HepG2 (cell line): ENCODE measurements around the gene PDE9A. TPM values are rescaled to one million over a fixed set of nuclear protein-coding genes. Genes with fewer than 3 reads are reported as not detected.

Source experiments
- ASH2L ChIP-seq: fragments of 300-600, 200-600 bp; sonication (generic); IDR thresholded peaks from 2 replicates; pipeline ENCODE4 v1.7.0; 2017; ENCODE audit warnings: low read depth, mild to moderate bottlenecking, moderate library complexity, mixed read lengths, low read length; ENCODE audit not compliant: insufficient read length
- ATF2 ChIP-seq: sonication (generic); formaldehyde crosslinking; IDR thresholded peaks from 2 replicates; pipeline ENCODE4 v1.4.0; 2020; ENCODE audit warnings: missing genetic modification reagents
- CBX2 ChIP-seq, 2 experiments: fragments of 200-600 bp in 1 of 2; sonication (generic); formaldehyde crosslinking in 1 of 2; IDR thresholded peaks; 2 replicates each; pipeline versions ENCODE4 v1.7.0 to v1.8.1; 2018 to 2022; ENCODE audit warnings: low read depth in 2 of 2, low read length in 1 of 2, mild to moderate bottlenecking in 1 of 2, missing genetic modification reagents in 1 of 2
- CENPBD1 ChIP-seq: sonication (generic); formaldehyde crosslinking; IDR thresholded peaks from 2 replicates; pipeline ENCODE4 v1.8.0; 2022; ENCODE audit warnings: missing genetic modification reagents, low read depth, mild to moderate bottlenecking, borderline replicate concordance
- DMAP1 ChIP-seq: IDR thresholded peaks from 2 replicates; pipeline ENCODE4 v1.6.1; 2016
- GPBP1L1 ChIP-seq: sonication (generic); formaldehyde crosslinking; IDR thresholded peaks from 2 replicates; pipeline ENCODE4 v1.5.0; 2020; ENCODE audit warnings: mild to moderate bottlenecking, missing genetic modification reagents
- MED1 ChIP-seq: sonication (generic); formaldehyde crosslinking; IDR thresholded peaks from 2 replicates; pipeline ENCODE4 v1.4.0; 2020; ENCODE audit warnings: missing genetic modification reagents
- MLLT10 ChIP-seq: sonication (generic); formaldehyde crosslinking; IDR thresholded peaks from 2 replicates; pipeline ENCODE4 v1.4.0; 2020; ENCODE audit warnings: missing genetic modification reagents
- NCOA1 ChIP-seq: sonication (generic); formaldehyde crosslinking; IDR thresholded peaks from 2 replicates; pipeline ENCODE4 v1.9.0; 2021; ENCODE audit warnings: missing genetic modification reagents
- NONO ChIP-seq, 2 experiments: fragments of 450-650 bp in 1 of 2; sonication (generic) in 1 of 2; formaldehyde crosslinking in 1 of 2; IDR thresholded peaks in 1 of 2; conservative IDR thresholded peaks in 1 of 2; 2 replicates each; pipeline versions ENCODE4 v1.6.1 to v1.8.0; 2017 to 2022; ENCODE audit warnings: mild to moderate bottlenecking in 1 of 2, missing genetic modification reagents in 1 of 2, moderate library complexity in 1 of 2
- PRDM15 ChIP-seq: sonication (generic); formaldehyde crosslinking; IDR thresholded peaks from 2 replicates; pipeline ENCODE4 v1.4.0; 2020; ENCODE audit warnings: missing genetic modification reagents
- SSRP1 ChIP-seq: IDR thresholded peaks from 2 replicates; pipeline ENCODE4 v1.6.1; 2016; ENCODE audit warnings: control low read depth
- ZBTB25 ChIP-seq: IDR thresholded peaks from 2 replicates; pipeline ENCODE4 v1.6.1; 2018; ENCODE audit warnings: missing genetic modification reagents
- ZNF142 ChIP-seq: sonication (generic); formaldehyde crosslinking; IDR thresholded peaks from 2 replicates; pipeline ENCODE4 v1.4.0; 2020; ENCODE audit warnings: missing genetic modification reagents
- ZNF740 ChIP-seq: sonication (generic); formaldehyde crosslinking; IDR thresholded peaks from 2 replicates; pipeline ENCODE4 v1.4.0; 2020; ENCODE audit warnings: missing genetic modification reagents
- polyA plus RNA-seq, 8 experiments: library from polyadenylated mRNA; depleted of rRNA in 3 of 8; stranded (reverse) in 7 of 8; unstranded in 1 of 8; fragments of >200 nt; fragmentation: Illumina TruSeq in 4 of 8; extraction: Trizol in 4 of 8; gene quantifications; 2 replicates each; pipeline versions ENCODE4 v1.2.1 to v1.2.3, GENCODE V29; 2011 to 2016; ENCODE audit warnings: low read depth in 4 of 8, missing spikeins in 1 of 8, mixed read lengths in 1 of 8; ENCODE audit not compliant: insufficient read depth in 1 of 8
- total RNA-seq, 5 experiments: library from RNA; depleted of rRNA; stranded (reverse); fragments of >200 nt; fragmentation: Illumina TruSeq; extraction: Trizol; gene quantifications; 2 replicates each; pipeline ENCODE4 v1.2.3, GENCODE V29; 2016; ENCODE audit warnings: low read depth in 1 of 5

PDE9A gene
- total and polyA plus RNA-seq, 2 of the 13 experiments (the other 11 are each of a cell fraction or from before 2014, with no cell fraction given), result 4.6 to 19.7 TPM

GRCh38 chr21:42733874-42734273, 80.5 kb downstream of the PDE9A start (continued):
- 0 out of 2 replicates have a peak, but pooled peaks have one; percentile 19 for TF ChIP-seq SSRP1 (CRISPR knock-in tag)
- TF ChIP-seq NCOA1 (CRISPR knock-in tag), result 0 out of 2 replicates have a peak, but pooled peaks have one; percentile 45
- TF ChIP-seq ASH2L, result peak; percentile 68
- no peak for TF ChIP-seq MED1
- no peak for TF ChIP-seq ZBTB25 (CRISPR knock-in tag)
- TF ChIP-seq GPBP1L1, result no peak
- TF ChIP-seq ZNF142 (CRISPR knock-in tag), result no peak
- TF ChIP-seq DMAP1 (CRISPR knock-in tag), result no peak
- TF ChIP-seq ATF2 (CRISPR knock-in tag), result no peak
- TF ChIP-seq PRDM15 (CRISPR knock-in tag), result no peak
- TF ChIP-seq CBX2 (IDR thresholded peaks at IDR 0.05; ENCODE audit: low read depth, low read length), result no peak
- TF ChIP-seq CBX2 (CRISPR knock-in tag; IDR thresholded peaks at IDR 0.05; ENCODE audit: low read depth), result no peak
- no peak for TF ChIP-seq MLLT10 (CRISPR knock-in tag)
- no peak for TF ChIP-seq NONO (IDR thresholded peaks at IDR 0.05)
- no peak for TF ChIP-seq NONO (CRISPR knock-in tag; conservative IDR thresholded peaks at IDR 0.05)
- TF ChIP-seq ZNF740, result no peak
- no peak for TF ChIP-seq CENPBD1 (CRISPR knock-in tag)
